ENCODE data around the gene ENOX1.

DNA sequence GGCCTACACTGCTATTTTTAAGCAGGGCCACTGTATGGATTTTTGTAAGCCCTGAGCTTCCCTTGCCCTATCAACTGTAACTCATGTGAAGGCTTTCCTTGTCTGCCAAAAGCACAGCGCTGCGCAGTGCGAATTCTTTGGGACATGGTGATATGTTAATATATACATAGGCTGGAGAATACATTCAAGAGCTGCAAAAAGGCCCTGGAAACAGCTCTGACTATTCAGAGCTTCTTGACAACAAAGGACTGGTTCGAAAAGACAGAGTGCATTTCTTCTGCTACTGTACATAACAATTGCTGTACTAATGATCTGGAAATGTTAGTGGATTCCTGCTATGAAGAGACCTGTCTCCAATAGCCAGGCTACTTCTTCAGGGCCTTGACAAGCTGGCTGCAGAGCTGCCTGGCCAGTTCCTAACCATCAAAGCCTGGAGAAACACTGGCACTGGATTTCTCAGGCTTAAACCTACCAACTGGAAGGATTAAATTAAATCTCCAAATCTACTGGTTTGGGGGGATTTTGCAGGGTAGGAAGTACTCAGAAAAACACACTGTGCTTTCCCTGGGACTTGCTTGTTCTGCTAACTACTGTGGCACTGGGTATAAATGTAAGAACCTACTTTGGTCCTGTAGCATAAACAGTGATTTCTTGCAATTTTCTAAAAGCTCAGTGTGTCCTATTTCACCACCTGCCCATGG, 516.5 kb downstream of the ENOX1 start:
- TF ChIP-seq CTCF (optimal IDR thresholded peaks at IDR 0.05 in 1 of 3, IDR thresholded peaks at IDR 0.05 in 1 of 3, conservative IDR thresholded peaks at IDR 0.05 in 1 of 3; ENCODE audit: extremely low read depth in 1 of 3, insufficient read depth in 2 of 3, low read length in 3 of 3) (no peak), EZH2 (IDR thresholded peaks at IDR 0.05; ENCODE audit: low read length) (no peak)

Measured in keratinocyte (primary cell).